K562 (cell line): ENCODE measurements around the gene FAM83D.

Experiments used
- HSF4 ChIP-seq: fragments of 250-450 bp; sonication (Bioruptor Pico); IDR thresholded peaks from 2 replicates; pipeline ENCODE4 v2.1.2; 2022; ENCODE audit warnings: mild to moderate bottlenecking, moderate library complexity, borderline replicate concordance
- ZNF143 ChIP-seq: sonication (generic); formaldehyde crosslinking; IDR thresholded peaks from 2 replicates; pipeline ENCODE4 v1.9.0; 2022; ENCODE audit warnings: mild to moderate bottlenecking, missing genetic modification reagents
- ZNF354B ChIP-seq: fragments of 250-450 bp; sonication (Bioruptor Pico); IDR thresholded peaks from 2 replicates; pipeline ENCODE4 v1.4.0; 2020
- ZSCAN32 ChIP-seq: fragments of 450-650 bp; formaldehyde crosslinking; IDR thresholded peaks from 2 replicates; pipeline ENCODE4 v1.4.0; 2020; ENCODE audit warnings: mild to moderate bottlenecking, moderate library complexity

- TF ChIP-seq HSF4 (no peak), ZNF143 (CRISPR knock-in tag) (no peak), ZNF354B (no peak), ZSCAN32 (CRISPR knock-in tag) (no peak)
Measured at GRCh38 chr20:38900606-38901005, 25.6 kb upstream of the FAM83D start.
